ENCODE results near the gene ATXN1.

Gene ATXN1

GRCh38 chr6:16576451-16577368 lies 184.6 kb downstream of the ATXN1 start:
- H3K4me3 Mint-ChIP-seq = no peak overlapping the region
- no peaks in the 10 kb centered on the region for H3K27me3 Mint-ChIP-seq
- no peaks in the 10 kb centered on the region for H3K9me3 Mint-ChIP-seq
- peaks cover 6% of the 10 kb centered on the region for H3K4me1 Mint-ChIP-seq
- peaks cover 14% of the 10 kb centered on the region for H3K36me3 Mint-ChIP-seq
- H3K27ac Mint-ChIP-seq = no peak overlapping the region

- H3K4me3 Mint-ChIP-seq = no peak overlapping the region
- H3K36me3 Mint-ChIP-seq = peaks cover 8% of the 10 kb centered on the region
- H3K27me3 Mint-ChIP-seq = no peaks in the 10 kb centered on the region
- H3K9me3 Mint-ChIP-seq = no peaks in the 10 kb centered on the region
- H3K27ac Mint-ChIP-seq = no peak overlapping the region
- H3K4me1 Mint-ChIP-seq = peaks cover 6% of the 10 kb centered on the region
These were observed 185.6 kb downstream of the ATXN1 start for GRCh38 chr6:16575655-16576054.

GRCh38 chr6:16572943-16573342 lies 188.3 kb downstream of the ATXN1 start:
- H3K36me3 Mint-ChIP-seq = peaks cover 7% of the 10 kb centered on the region
- H3K4me1 Mint-ChIP-seq = peaks cover 14% of the 10 kb centered on the region

GRCh38 chr6:16572317-16572716 lies 188.9 kb downstream of the ATXN1 start:
- no peaks in the 10 kb centered on the region for H3K9me3 Mint-ChIP-seq
- H3K36me3 Mint-ChIP-seq = peaks cover 7% of the 10 kb centered on the region
- no peak overlapping the region for H3K27ac Mint-ChIP-seq
- H3K4me3 Mint-ChIP-seq = no peak overlapping the region
- H3K27me3 Mint-ChIP-seq = no peaks in the 10 kb centered on the region
- peaks cover 15% of the 10 kb centered on the region for H3K4me1 Mint-ChIP-seq

More at GRCh38 chr6:16572943-16573342, 188.3 kb downstream of the ATXN1 start:
- Mint-ChIP-seq H3K9me3 (no peaks in the 10 kb centered on the region), H3K27me3 (no peaks in the 10 kb centered on the region), H3K4me3 (no peak overlapping the region), H3K27ac (no peak overlapping the region)

DNA sequence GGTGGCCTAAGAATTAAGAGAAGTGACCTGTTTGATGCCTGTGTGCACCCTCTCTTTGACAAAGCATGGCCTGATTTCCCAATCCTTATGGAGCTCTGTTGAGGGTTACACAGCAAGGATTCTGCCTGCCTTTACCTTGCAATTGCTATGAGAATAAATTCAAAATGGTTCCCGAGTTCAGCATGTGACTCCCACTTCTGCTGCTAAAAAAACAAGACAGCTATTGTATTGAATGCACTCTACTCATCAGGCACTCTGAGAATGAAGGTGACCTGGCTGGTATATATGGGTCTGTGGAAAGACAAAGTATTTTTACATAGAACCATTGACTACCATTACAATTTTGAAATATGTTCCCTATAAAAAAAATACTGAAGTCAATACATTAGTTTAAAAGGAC lies 190.3 kb downstream of the ATXN1 start:
- Mint-ChIP-seq H3K4me1 (peaks cover 15% of the 10 kb centered on the region), H3K27ac (no peak overlapping the region), H3K36me3 (peaks cover 7% of the 10 kb centered on the region)

GRCh38 chr6:16570221-16570553 lies 191.1 kb downstream of the ATXN1 start:
- H3K27me3 Mint-ChIP-seq = no peaks in the 10 kb centered on the region
- peaks cover 7% of the 10 kb centered on the region for H3K36me3 Mint-ChIP-seq
- H3K27ac Mint-ChIP-seq = no peak overlapping the region
- no peaks in the 10 kb centered on the region for H3K9me3 Mint-ChIP-seq
- peaks cover 15% of the 10 kb centered on the region for H3K4me1 Mint-ChIP-seq
- H3K4me3 Mint-ChIP-seq = no peak overlapping the region

More for the DNA sequence above, 190.3 kb downstream of the ATXN1 start:
- Mint-ChIP-seq H3K9me3 (no peaks in the 10 kb centered on the region), H3K27me3 (no peaks in the 10 kb centered on the region), H3K4me3 (no peak overlapping the region)

DNA sequence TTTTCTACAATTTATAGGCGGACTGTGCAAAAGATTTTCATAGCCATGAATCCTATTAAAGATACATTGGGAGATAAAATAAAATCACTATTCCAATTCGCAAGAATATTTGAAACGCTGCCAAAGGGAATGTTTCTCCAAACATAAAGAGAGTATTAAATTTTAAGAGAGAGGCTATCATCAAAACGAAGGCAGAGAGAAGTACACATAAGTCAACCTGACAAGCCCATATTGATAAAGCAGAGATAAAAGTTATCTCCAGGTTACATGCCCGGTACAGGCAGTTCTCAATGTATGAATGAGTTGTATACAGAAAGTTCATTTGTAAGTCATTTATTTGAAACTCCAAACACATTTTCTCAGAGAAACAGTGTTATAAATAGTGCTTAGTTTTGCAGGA lies 193.1 kb downstream of the ATXN1 start:
- Mint-ChIP-seq H3K36me3 (peaks cover 10% of the 10 kb centered on the region), H3K27me3 (no peaks in the 10 kb centered on the region), H3K4me1 (peaks cover 8% of the 10 kb centered on the region), H3K9me3 (no peaks in the 10 kb centered on the region), H3K27ac (no peak overlapping the region), H3K4me3 (no peak overlapping the region)

GRCh38 chr6:16567071-16567470 lies 194.2 kb downstream of the ATXN1 start:
- peaks cover 8% of the 10 kb centered on the region for H3K36me3 Mint-ChIP-seq
- H3K27me3 Mint-ChIP-seq = no peaks in the 10 kb centered on the region
- H3K4me3 Mint-ChIP-seq = no peak overlapping the region
- H3K9me3 Mint-ChIP-seq = no peaks in the 10 kb centered on the region
- H3K4me1 Mint-ChIP-seq = peaks cover 8% of the 10 kb centered on the region
- H3K27ac Mint-ChIP-seq = no peak overlapping the region

- H3K27ac Mint-ChIP-seq = no peak overlapping the region
These were observed 196.8 kb downstream of the ATXN1 start for GRCh38 chr6:16564436-16564835.

DNA sequence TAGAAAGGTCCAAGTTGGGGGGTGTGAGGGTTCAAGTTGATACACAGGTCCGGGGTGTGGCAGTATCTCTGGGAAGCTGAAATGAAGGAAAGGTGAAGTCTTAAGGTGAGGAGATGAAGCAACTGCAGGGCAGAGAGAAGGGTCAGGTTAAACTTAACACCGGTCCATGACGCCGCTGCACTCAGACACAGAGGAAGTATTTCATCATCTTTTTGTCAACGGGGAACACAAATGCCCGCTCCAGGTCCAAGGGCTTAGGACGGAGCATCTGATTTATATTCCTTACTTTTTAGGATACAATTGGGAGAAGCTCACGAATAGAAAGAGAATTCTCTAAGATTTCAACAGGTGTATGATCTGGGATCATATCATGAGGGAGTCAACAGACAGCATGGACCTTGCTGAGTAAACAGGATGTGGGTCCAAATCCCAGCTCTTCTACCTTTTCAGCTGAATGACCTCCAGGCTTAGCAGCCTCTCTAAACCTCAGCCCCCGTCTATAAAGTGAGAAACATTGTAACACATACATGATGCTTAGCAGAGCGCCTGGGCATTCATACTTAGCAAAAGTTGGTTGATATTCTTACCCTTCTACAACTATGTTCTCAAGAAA lies 197.5 kb downstream of the ATXN1 start:
- Mint-ChIP-seq H3K4me1 (peaks cover 8% of the 10 kb centered on the region), H3K36me3 (peaks cover 6% of the 10 kb centered on the region), H3K4me3 (no peak overlapping the region), H3K9me3 (no peaks in the 10 kb centered on the region), H3K27me3 (no peaks in the 10 kb centered on the region), H3K27ac (no peak overlapping the region)

More at GRCh38 chr6:16564436-16564835, 196.8 kb downstream of the ATXN1 start:
- Mint-ChIP-seq H3K36me3 (peaks cover 8% of the 10 kb centered on the region), H3K27me3 (no peaks in the 10 kb centered on the region), H3K4me1 (peaks cover 8% of the 10 kb centered on the region), H3K9me3 (no peaks in the 10 kb centered on the region), H3K4me3 (no peak overlapping the region)

- Mint-ChIP-seq H3K9me3 (no peaks in the 10 kb centered on the region), H3K4me3 (no peak overlapping the region), H3K4me1 (no peaks in the 10 kb centered on the region), H3K36me3 (peaks cover 7% of the 10 kb centered on the region), H3K27ac (no peak overlapping the region), H3K27me3 (no peaks in the 10 kb centered on the region)
These were observed 198.8 kb downstream of the ATXN1 start for GRCh38 chr6:16562498-16562897.

- no peak overlapping the region for H3K27ac Mint-ChIP-seq
- no peaks in the 10 kb centered on the region for H3K9me3 Mint-ChIP-seq
- no peaks in the 10 kb centered on the region for H3K4me1 Mint-ChIP-seq
- peaks cover 7% of the 10 kb centered on the region for H3K36me3 Mint-ChIP-seq
- no peak overlapping the region for H3K4me3 Mint-ChIP-seq
- no peaks in the 10 kb centered on the region for H3K27me3 Mint-ChIP-seq
These were observed 202.2 kb downstream of the ATXN1 start for GRCh38 chr6:16559071-16559470.

DNA sequence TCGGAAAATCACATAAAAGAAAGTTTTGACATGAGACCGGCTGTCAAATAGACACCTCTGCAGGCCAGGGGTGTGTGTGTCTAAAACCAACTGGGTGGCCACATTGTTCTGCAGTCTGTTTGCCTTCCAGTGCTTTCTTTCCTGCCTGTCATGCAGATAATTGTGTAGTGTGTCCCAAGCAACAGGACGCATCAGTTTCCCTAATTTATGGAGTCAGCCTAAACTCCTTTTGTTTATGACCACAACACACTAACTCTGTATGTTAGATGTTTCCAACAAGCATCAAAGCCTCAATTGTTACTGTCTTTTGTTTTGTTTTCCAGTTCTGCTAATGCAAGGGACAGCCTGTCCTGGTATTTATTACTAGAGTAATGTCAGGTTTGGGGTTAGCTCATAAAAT lies 205.7 kb downstream of the ATXN1 start:
- Mint-ChIP-seq H3K9me3 (no peaks in the 10 kb centered on the region), H3K4me3 (no peak overlapping the region), H3K4me1 (no peaks in the 10 kb centered on the region), H3K36me3 (peaks cover 16% of the 10 kb centered on the region), H3K27ac (no peak overlapping the region), H3K27me3 (no peaks in the 10 kb centered on the region)

DNA sequence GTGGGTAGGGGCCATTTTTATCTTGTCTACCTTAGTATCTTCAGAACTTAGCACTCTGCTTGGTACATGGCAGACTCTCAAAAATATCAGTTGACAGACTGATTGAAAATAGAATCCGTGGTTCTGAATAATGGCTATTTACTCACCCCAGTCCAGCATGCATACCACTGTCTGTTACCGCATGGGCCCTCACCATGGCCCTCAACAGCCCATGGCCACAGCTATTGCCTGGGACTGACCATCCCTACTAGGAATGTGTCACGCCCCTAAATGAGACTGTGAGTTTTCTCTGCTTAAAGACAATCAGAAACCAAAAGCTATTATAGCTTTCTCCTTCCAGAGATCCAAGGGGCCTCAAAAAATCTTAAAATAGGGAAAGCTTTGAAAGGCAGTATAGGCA lies 207.7 kb downstream of the ATXN1 start:
- peaks cover 17% of the 10 kb centered on the region for H3K36me3 Mint-ChIP-seq
- H3K9me3 Mint-ChIP-seq = no peaks in the 10 kb centered on the region
- no peaks in the 10 kb centered on the region for H3K27me3 Mint-ChIP-seq

GRCh38 chr6:16551466-16551865 lies 209.8 kb downstream of the ATXN1 start:
- H3K27me3 Mint-ChIP-seq = no peaks in the 10 kb centered on the region
- no peaks in the 10 kb centered on the region for H3K9me3 Mint-ChIP-seq
- H3K36me3 Mint-ChIP-seq = peaks cover 15% of the 10 kb centered on the region
- no peak overlapping the region for H3K27ac Mint-ChIP-seq
- H3K4me1 Mint-ChIP-seq = no peaks in the 10 kb centered on the region
- no peak overlapping the region for H3K4me3 Mint-ChIP-seq

More for the DNA sequence above, 207.7 kb downstream of the ATXN1 start:
- H3K27ac Mint-ChIP-seq = no peak overlapping the region
- no peak overlapping the region for H3K4me3 Mint-ChIP-seq
- no peaks in the 10 kb centered on the region for H3K4me1 Mint-ChIP-seq

DNA sequence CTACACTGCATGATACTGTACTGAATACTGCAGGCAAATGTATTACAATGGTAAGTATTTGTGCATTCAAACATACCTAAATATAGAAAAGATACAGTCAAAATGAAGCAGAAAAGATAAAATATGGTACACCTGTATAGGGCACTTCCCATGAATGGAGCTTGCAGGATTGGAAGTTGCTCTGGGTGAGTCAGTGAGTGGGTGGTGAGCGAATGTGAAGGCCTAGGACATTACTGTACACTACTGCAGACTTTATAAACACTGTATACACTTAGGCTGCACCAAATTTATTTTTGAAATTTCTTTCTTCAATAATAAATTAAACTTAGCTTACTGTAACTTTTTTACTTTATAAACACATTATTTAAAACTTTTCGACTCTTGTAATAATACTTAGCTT lies 213.1 kb downstream of the ATXN1 start:
- Mint-ChIP-seq H3K36me3 (peaks cover 15% of the 10 kb centered on the region), H3K4me3 (no peak overlapping the region), H3K4me1 (no peaks in the 10 kb centered on the region), H3K27ac (no peak overlapping the region), H3K27me3 (no peaks in the 10 kb centered on the region), H3K9me3 (no peaks in the 10 kb centered on the region)

Data from activated naive CD4-positive, alpha-beta T cell treated with anti-CD3 and anti-CD28 coated beads, Interleukin-2, amount 50 U/mL, for 24 hours (primary cell).